ENCODE data around the gene QKI.

QKI gene

DNA sequence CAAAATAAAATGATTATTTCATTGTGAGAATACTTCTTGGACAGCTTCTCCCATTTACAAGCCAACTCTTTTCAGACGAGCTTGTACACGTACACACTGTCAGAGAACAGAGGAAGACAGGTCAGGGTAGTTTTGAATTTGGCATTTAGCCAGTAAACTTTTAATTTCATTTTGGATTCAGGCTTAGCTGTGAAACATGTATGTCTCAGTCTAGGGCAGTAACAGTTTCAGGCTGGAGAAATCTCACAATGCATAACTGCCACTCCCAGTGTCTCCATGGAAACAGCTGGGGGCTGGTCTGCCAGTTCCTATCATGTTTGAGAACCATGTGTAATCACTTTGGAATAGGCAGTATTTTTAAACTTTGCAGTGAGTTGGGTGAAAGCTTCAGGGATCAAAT is 22.0 kb upstream of the QKI start:
- DNase-seq: no peak

DNA sequence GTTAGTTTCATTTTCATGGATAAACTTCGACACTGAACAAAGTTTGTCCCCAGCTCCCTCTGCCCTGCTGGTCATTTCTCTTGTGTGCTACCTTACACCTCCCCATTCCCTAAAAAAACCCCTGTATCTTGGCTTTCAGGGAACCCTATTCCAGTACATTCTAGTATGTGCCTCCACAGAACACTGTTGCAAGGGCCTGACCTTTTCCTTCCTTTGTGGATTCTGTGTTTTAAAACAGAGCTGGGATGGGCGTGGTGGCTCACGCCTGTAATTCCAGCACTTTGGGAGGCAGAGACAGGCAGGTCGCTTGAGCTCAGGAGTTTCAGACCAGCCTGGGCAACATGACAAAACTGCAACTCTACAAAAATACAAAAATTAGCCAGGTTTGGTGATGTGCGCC is 20.6 kb upstream of the QKI start:
- DNase-seq: no peak

DNA sequence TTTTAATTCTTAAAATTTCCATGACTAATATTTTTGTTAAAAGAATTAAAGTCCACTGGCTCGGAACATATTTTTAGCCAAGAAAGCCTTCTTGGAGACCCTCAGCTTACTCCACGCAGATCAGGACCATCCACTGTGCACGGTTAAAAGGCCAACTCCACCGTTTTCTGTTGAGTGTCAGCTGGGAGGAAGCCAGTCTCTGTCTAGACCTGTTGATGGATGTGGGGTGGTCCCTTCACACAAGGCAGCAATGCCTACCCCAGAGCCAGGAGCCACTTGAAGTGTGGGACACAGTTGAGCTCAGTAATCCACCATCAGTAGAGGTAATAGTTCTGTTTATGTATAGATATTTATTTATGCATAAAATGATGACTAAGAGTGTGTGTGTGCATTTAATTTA is 19.9 kb upstream of the QKI start:
- DNase-seq: no peak

DNA sequence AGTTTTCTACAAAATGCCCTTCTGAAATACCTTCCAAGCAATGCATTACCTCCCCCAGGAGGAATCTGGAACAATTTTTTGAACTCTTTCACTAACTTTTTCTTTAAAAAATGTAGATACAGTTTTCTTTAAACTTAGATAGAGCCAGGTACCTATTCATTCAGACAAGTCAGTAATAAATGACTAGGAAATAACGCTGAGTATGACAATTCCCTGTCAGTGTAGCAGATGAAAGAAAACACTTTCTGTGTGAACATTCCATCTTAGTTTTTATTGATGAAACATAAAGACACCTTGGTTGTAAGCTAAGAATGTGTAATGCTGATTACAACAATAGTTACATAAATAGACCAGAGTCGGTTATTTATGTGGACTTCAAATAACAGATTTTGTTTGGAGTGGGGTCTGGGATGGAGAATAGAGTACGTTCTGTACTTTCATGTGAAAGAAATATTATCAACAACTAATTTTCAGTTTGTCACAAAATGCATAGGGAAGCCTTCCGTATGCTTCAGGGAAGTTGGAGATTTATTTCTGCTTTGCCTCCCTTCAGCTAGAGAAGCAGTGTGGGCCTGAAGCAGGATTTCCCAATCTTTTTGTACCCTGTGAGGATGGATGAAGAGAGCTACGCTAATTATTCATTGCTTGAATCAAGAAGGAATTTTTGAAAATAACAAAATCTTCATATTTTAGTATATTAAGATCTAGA is 19.2 kb upstream of the QKI start:
- no peak for DNase-seq

DNA sequence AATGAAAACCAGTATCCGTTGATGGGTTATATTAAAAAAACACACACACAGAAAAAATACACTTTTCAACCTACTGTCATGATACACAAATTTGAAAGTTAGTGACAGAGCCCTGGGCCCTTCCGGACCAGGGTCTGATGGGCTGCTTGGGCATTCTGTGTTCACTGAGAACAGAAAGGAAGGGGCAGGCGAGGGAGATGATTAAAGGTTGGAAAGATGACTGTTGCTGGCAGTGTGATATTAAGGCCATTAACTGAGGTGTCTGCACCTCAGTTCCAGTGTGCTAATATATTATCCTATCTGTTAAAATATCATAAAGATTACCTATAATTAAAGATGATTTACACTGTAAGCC is 18.7 kb upstream of the QKI start:
- no peak for DNase-seq

DNA sequence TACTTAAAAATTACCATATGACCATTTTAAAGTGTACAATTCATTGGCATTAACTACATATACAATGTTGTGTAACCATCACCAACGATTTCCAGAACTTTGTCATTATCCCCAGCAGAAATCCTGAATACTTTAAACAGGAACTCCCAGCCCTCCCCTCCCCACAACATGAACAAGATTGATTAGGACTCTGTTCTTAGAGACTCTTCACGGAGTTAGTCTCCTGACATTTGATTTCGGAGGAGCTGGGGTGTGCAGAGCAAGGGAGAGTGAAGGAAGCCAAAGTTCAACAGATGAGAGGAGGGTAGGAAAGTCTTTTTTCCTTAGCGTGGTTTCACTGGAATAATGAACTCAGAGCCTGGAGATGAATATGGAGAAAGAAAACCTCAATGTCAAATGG is 17.2 kb upstream of the QKI start:
- no peak for DNase-seq

DNA sequence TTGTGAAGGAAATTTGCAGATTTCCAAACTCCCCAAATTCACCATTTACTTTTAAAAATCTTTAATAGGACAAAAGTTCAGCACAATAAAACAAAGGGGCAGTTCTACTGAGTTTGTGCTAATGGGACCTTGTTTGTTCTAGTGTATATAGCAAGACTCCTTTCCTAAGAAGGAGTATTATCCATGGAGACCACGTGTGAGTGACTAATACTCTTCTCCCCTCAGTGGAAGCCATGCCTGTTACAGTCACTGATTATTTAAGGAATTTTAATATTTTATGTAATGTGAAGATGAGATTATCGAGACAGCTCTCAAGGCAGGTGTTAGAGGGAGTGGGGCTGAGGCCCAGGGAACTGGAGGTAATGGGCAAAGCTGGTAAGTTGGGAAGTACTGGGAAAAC is 16.4 kb upstream of the QKI start:
- DNase-seq: no peak

DNA sequence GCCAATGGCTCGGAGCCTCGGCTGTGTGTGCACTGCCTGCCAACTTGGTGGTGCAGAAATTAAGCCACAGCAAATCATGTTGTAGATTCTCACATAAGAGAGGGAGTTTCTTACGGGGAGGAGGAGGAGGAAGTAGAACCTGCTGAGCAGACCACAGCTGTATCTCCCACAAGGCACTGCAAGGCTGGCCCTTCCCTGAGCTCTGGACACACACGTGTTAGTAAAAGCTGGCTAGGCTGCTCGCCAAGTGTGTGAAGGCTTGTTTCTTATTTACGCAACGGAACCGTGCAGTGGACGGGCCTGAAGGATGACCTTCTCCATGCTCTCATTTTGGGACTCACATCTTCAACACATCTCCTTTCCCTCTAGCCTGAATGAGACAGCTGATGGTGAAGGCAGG is 15.7 kb upstream of the QKI start:
- no peak for DNase-seq

DNA sequence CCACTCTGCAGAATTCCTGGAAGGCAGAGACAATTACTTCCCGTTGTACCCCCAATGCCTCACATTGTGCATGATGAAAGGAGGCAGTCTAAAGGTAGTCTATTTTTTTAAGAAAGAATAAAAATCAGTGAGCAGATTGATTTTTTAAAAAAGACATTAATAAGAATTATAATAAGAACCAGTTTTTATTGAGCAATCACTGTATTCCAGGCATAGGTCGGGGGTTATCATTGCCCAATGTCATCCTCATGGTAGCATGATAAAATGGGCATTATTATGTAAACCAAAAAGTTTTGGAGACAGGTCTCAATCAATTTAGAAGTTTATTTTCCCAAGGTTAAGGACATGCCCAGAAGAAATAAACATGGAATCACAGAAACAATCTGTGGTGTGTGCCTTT is 14.0 kb upstream of the QKI start:
- DNase-seq: no peak

DNA sequence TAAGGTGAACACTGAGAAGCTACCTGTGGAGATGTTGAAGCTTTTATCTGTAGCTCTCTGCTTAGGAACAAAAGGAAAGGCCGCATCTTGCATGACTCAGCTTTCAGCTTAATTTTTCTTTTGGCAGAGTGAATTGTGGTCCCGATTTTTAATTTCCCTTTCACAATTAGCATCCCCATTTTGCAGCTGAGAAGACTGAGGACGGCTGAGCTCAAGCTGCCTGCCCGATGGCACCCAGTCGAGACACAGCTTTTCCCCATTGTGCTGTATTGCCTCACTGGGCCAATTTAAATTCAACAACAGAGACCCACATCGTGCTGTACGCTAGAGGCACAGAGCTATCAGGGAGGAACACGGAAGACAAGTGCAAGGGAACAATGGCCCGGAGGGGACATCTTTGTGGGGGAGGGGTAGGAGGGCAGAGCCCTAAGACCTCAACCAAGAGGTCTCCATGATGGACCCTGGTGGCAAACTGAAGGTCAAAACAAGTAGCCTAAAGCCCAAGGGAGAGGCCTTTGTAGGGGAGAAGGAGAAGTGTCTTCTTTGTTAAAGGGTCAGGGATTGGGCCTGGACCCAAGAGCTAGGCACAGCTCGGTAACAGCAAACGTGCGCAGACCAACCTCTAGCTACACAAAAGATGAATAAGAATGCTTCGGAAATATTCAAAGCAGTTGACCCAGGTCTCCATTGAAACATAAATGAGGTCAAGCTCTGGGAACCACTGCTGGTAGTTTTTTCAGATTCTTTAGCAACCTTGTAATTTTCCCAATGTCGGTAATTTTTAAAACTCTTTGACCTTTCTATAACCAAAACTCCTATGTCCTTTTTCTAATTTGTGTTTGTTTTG is 13.3 kb upstream of the QKI start:
- no peak for DNase-seq

DNA sequence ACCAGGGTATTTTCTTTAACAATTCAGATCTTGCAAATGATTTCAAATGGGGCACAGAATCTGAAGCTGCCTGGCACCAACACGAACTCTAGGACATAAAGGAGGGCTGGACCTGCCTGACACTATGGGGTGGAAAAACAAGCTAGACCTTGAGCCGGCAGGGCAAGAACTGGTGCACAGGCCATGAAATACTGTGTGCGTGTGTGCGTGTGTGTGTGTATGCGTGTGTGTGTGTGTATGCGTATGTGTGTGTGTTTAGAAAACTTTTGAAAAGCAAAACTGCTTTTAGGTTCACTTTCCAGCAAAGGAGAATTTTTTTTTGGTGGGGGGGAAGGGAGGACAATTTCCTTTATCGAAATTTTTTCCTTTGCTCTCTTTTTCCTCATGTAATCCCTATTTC is 11.9 kb upstream of the QKI start:
- DNase-seq: no peak

DNA sequence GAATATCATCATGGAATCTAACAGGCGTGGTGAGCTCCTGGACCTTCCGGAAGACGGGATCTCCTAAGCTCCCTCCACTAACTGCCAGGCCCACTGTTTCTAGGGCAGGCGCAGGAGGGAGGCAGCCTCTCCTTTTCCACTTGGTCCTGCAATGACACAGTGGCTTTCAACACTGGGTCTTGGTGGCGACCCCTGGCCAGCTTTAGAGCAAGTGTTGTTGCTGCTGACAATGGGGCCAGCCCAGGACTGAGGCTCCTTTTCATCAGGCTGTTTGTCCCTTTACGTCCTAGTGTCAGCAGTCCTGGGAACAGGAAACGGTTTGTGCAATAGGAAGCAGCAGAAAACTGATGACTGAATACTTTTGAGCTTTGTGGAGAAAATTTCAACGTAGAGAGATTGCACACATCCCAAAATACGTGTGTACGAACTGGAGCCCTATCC is 9.7 kb upstream of the QKI start:
- no peak for DNase-seq

DNA sequence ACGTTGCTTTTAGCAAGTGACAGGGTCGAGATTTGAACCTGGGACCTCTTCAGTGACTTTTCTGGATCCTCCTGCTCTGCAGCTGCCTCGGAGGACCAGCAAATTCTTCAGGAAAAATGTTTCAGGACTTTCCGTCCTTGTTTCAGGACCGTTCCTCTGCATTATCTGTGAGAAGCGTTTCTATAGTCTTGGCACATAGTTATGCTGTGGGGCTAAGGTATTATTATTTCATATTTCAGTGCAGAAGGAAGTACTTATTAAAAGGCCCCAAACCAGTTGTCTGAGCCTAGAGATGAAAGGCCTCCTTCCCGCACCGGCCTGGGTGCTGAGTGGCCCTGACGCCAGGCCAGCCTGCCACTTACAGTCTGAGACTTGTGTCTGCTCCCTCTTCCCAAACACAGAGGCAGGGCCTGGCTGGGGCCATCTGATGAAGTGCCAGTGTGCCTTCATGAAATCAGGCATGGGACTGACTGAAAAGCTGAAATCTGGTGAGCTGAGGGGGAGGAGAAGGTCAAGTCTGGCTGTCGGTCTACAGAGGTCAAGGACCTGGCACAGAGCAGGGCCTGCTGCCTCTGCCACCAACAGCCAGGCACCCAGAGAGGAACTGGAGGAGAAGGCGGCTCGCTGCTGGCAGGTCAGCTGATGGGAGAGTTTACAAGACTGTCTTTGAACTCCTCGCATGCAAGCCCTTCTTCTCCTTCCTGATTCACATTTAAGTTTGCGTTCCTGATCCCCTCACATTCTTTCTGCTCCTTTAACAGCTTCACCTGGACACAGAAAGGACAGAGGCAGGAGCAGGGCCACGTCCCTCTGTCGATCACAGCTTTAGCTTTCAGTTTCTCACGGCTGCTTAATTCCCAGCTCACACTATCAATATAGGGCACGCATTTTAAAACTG is 8.9 kb upstream of the QKI start:
- no peak for DNase-seq

DNA sequence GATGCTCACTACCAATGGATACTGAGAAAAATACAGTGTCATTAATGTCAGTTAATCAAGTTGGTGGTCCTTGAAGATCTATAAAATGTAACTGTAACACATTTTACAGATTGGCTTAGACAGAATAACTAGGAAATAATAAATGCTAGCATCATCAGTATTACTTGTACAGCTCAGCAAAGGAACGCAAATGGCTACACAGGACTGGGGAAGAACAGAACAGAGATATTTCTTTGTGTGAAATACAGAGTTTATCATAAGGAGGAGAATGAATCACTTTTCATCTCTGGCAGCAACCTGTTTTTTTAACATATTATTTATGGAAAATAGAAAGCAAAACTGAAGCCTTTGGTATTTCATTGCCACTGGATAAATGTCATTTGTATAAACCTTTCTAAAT is 8.2 kb upstream of the QKI start:
- DNase-seq: no peak

DNA sequence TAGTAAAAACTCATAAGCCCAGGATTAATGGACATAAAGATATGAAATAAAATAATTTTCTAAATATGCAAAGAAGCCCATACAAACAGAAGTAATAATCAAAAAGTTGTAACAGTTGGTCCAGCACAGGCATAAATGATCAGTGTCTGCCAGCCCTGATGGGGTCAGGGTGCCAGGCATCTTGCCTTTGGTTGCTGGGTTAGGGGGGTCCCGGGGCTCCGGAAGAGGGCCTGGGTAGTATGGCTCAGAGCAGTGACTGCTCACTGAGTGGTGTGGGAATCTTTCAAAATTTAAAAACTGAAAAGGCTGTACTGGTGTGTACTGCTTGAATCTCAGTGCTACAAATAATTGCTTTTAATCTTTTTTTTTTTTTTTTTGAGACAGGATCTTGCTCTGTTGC is 7.7 kb upstream of the QKI start:
- no peak for DNase-seq

DNA sequence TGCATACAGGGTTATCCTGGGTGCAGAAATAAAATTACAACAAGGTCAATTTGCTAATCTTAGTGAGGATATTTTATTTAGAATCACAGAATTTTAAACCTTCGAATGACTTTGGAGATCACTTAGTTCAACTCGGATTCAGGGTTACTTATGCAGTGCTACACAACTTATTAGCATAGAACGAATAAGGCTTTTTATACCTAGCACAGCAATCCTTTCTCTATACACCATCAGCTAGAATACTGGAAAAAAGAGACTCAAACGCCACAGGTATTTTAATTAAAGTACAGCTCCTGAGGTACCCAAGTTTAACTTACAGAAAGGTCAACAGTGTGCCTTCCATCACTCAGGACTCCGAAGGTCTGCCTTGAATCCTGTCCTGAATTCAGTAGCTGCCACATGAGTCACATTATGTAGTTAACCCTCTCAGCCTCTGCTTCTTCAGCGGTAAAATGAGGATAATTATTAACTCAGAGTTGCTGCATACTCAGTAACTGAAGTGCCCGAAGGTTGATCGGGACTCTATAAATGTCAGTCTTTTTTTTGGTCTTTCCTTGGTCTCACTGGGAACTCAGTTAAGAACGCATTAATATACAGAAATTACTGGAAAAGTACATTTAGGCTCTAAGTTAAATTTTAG is 6.0 kb upstream of the QKI start:
- DNase-seq: no peak

DNA sequence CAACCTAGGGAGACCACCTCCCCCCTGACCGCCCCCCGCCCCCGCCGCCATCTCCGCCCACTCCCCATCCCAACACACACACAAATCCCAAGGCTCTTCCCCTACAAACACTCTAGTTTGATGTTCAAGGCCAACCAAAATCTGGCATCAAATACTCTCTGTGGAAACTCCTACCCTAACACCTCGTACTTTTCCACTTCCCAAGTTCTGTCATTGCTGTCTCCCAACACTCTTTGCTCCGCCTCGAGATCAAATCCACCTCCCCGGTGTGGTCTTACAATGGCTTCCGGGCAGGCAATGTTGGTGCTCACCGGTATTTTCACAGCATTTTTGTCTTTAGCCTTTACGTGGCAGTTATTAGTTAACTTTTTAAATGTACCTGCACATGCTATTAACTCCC is 4.8 kb upstream of the QKI start:
- no peak for DNase-seq

DNA sequence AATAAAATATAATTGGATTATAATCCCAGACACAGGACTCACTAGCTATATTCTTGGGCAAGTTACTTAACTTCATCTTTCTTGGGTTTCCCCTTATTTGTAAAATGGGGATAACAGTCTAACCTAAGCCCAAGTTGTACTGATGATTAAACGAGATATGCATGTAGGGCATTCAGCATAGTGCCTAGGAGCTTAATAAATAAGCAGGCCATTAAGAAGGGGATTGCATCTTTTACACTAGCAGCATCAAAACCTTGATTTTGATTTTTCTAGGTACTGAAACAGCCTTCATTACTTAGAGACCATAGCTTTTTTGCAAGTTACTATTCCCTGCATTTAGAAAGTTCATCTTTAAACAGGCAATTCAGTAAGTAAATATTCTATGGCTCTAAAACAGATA is 2.2 kb upstream of the QKI start:
- no peak for DNase-seq

DNA sequence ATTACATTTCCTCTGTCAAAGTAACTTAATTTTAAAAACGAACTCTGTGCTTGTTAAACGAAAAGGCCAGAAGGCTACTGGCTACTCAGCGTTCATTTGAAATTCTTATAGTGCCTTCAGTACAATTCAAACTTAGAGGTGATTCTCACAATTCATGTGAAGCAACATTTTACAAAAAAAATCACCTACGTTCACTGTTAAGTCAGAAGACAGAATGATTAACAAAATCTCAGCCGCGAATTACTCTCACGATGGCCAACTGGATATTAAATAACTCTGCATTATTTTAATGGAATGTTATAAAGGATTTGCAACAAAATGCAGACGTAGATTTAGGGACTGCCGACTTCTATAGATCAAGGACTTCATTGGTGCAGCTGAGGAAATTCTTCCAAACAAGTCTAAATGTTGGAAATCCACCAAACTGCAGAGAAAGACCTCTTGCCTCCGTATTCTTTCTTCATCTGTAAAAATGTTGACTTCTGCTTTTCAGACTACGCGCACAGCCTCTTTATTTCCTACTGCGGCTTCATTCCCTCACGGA is 1.6 kb upstream of the QKI start:
- DNase-seq: no peak

DNA sequence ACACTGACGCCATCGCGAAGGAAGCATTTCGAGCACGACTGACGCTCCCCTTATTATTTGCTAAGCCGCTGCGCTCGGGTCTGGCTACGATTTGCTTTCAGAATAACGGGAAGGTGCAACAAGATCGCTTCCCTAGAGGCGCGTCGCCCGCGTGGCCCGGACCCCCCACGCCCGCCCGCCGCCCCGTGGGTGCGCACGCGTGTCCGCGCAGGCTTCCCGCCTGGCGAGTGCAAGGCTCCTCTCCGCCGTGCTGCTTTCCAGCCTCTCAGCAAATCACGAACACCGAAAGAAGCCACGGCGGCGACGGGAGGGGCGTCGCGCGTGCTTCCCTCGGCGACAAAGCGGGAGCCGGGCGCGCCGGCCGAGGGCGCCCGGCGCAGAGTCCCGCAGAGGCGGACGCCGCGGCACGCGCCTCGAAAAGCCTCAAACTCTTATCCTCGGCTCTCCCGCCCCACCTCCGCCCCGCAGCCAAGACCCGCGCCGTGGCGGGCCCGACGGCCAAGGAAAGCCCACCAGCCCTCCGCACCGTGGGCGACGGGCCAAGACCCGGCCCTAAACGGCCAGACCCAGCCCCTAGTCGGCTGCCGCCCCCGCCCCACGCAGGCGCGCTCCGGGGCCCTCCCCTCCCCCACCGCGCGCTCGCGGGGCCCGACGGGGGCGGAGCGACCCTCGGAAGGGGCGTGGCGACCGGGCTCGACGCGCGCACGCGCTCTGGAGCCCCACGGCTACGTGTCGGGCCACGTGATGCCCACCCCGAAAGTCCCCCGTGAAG is 987 bp upstream of the QKI start:
- DNase-seq: peak; percentile 43

DNA sequence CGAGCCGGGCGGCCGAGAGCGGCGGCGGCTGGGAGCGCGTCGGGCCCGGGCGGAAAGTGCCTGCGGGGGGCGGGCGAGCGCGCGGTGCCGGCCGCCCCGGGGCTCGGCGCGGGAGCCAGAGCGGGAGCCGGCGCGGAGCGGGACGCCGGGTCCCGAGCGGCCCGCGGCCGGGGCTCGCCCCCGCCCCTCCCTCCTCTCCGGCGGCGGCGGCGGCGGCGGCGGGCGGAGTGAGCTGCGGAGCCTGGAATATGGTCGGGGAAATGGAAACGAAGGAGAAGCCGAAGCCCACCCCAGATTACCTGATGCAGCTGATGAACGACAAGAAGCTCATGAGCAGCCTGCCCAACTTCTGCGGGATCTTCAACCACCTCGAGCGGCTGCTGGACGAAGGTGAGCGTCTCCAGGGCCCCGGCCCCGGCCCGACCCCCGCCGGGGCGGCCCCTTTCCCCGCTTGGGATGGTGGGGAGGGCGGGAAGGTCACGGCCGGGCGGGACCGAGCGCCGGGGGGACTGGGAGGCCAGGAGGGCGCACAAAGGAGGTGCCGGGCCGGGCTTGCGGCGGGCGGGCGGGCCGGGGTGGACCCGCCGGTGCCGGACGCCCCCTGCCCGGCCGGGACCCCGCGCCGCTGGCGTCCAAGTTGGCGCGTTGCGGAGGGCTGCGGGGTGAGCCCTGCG is 565 bp downstream of the QKI start:
- no peak for DNase-seq
